ENCODE data around the gene AFTPH. TPM values are rescaled to one million over a fixed set of nuclear protein-coding genes. Genes with fewer than 3 reads are reported as not detected.

AFTPH gene
- total RNA-seq, 1 experiment from 2014 or later = 13.5 TPM

DNA sequence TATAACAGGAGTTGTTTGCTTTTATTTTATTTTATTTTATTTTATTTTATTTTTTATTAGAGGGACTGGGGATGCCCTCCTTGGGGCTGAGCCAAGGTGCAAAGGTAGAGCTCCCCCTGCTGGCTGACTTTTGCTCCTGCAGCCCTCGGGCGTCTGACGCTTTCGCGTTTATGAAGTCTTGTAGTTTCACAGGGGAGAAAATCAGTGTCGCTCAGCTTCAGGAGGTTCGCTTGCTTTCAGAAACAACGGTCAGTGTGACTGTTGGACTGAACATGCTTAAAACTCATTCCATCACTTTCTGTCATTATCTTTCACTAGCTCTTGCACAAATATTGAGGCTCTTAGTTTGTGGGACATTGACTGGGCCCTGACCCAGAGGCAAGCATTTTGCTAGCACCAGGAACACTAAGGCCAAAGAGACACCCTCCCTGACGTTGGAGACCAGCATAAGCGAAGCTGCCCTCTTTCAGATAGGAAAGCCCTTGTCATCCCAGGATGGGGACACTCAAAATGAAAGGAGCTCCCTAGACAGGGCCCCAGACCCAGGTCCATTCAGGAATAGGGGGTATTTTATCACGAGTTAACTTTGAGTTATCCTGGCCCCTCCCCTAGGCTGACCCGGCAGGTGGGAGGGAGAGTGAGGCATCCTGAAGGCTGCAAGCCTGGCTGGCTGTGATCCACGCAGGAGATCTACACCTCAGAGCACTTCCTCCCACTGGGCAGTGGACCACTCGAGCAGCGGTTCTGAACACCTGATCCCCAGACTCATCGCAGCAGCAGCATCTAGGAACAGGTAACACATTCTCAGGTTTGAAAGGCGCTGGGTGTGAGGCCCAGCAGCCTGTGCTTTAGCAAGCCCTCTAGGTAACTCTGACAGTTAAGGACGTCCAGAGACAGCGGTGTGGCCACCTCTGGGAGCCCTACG, 35.8 kb upstream of the AFTPH start:
- Histone ChIP-seq H3K27ac (ENCODE audit: insufficient read length, low read depth, low read length) (no peak overlapping the region), H3K56ac (ENCODE audit: insufficient read length, low read depth, low read length) (no peak overlapping the region), H3K4ac (ENCODE audit: low read depth, low read length) (no peak overlapping the region), H4K20me1 (ENCODE audit: control insufficient read depth, insufficient read depth, insufficient read length) (no peaks in the 10 kb centered on the region), H2AK5ac (ENCODE audit: insufficient read length, low read length) (no peak overlapping the region), H2BK15ac (ENCODE audit: low read depth, low read length) (no peak overlapping the region), H4K5ac (ENCODE audit: insufficient read length, low read depth, low read length) (no peak overlapping the region), H3K18ac (ENCODE audit: insufficient read length, low read depth, low read length) (no peak overlapping the region), H3K4me2 (ENCODE audit: insufficient read depth, insufficient read length, low read length) (no peak overlapping the region), H4K91ac (ENCODE audit: insufficient read length, low read depth, low read length) (no peak overlapping the region), H3K9me3 (ENCODE audit: control insufficient read depth, low read depth, low read length) (no peaks in the 10 kb centered on the region), H3K9ac (ENCODE audit: extremely low read depth, insufficient read length, low read length) (no peak overlapping the region), H2BK20ac (ENCODE audit: low read depth, low read length, poor library complexity, severe bottlenecking) (no peak overlapping the region), H2BK120ac (ENCODE audit: low read depth, low read length, poor library complexity, severe bottlenecking) (no peak overlapping the region), H3T11ph (ENCODE audit: low read length) (no peak overlapping the region), H3K23me2 (ENCODE audit: insufficient read length, low read depth, low read length, poor library complexity, severe bottlenecking) (no peaks in the 10 kb centered on the region), H4K8ac (replicated peaks; ENCODE audit: insufficient read length, low read depth, low read length) (no peak overlapping the region), H3K23ac (ENCODE audit: insufficient read length, low read depth, low read length) (no peak overlapping the region), H2AFZ (ENCODE audit: low read length) (no peak overlapping the region), H3K14ac (ENCODE audit: insufficient read depth, low read length) (no peak overlapping the region; the same call in 1 of the 2 replicates), H2BK12ac (ENCODE audit: insufficient read length, low read depth, low read length) (no peak overlapping the region), H3K27me3 (ENCODE audit: insufficient read depth, low read length) (no peaks in the 10 kb centered on the region), H2BK5ac (ENCODE audit: insufficient read length, low read length) (no peak overlapping the region), H3K4me1 (ENCODE audit: insufficient read depth, low read length) (peaks cover 5% of the 10 kb centered on the region; the same call in 1 of the 2 replicates), H3K79me1 (ENCODE audit: insufficient read depth, low read depth, low read length, poor library complexity, severe bottlenecking) (no peaks in the 10 kb centered on the region), H3K79me2 (ENCODE audit: insufficient read depth, low read length) (no peaks in the 10 kb centered on the region)
- no CpG with 5 or more reads among the region's 20 CpGs for WGBS (ENCODE audit: extremely low coverage, insufficient read length, low lambda C conversion rate)
- H3K4me3 Mint-ChIP-seq = no peak overlapping the region
- no peaks in the 10 kb centered on the region for H3K9me3 Mint-ChIP-seq
- no peak overlapping the region for H3K27ac Mint-ChIP-seq
- DNase-seq = peak; percentile 76
- peaks cover 21 to 22% of the 10 kb centered on the region in 2 experiments for H3K4me1 Mint-ChIP-seq
- H3K36me3 Mint-ChIP-seq (ENCODE audit: insufficient read depth in 1 of 3, low read depth in 3 of 3) = no peaks in the 10 kb centered on the region
- no peaks in the 10 kb centered on the region; the same call in none of the 2 replicates for H3K27me3 Mint-ChIP-seq (ENCODE audit: low read depth)
- TF ChIP-seq, protein P1, sequence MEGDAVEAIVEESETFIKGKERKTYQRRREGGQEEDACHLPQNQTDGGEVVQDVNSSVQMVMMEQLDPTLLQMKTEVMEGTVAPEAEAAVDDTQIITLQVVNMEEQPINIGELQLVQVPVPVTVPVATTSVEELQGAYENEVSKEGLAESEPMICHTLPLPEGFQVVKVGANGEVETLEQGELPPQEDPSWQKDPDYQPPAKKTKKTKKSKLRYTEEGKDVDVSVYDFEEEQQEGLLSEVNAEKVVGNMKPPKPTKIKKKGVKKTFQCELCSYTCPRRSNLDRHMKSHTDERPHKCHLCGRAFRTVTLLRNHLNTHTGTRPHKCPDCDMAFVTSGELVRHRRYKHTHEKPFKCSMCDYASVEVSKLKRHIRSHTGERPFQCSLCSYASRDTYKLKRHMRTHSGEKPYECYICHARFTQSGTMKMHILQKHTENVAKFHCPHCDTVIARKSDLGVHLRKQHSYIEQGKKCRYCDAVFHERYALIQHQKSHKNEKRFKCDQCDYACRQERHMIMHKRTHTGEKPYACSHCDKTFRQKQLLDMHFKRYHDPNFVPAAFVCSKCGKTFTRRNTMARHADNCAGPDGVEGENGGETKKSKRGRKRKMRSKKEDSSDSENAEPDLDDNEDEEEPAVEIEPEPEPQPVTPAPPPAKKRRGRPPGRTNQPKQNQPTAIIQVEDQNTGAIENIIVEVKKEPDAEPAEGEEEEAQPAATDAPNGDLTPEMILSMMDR (conservative IDR thresholded peaks at IDR 0.05) = peak; percentile 98

Data from H9 (cell line).